Measurements from ENCODE around the gene SLC4A2. TPM values are rescaled to one million over a fixed set of nuclear protein-coding genes. Genes with fewer than 3 reads are reported as not detected.
"Not testable (repeated sequence)": the region's sequence is repeated elsewhere in the genome, so short reads cannot be mapped to it uniquely, and the experiment has no call there.

The SLC4A2 gene
- total RNA-seq, 2 experiments from 2014 or later, result 25.6 to 29.7 TPM

DNA sequence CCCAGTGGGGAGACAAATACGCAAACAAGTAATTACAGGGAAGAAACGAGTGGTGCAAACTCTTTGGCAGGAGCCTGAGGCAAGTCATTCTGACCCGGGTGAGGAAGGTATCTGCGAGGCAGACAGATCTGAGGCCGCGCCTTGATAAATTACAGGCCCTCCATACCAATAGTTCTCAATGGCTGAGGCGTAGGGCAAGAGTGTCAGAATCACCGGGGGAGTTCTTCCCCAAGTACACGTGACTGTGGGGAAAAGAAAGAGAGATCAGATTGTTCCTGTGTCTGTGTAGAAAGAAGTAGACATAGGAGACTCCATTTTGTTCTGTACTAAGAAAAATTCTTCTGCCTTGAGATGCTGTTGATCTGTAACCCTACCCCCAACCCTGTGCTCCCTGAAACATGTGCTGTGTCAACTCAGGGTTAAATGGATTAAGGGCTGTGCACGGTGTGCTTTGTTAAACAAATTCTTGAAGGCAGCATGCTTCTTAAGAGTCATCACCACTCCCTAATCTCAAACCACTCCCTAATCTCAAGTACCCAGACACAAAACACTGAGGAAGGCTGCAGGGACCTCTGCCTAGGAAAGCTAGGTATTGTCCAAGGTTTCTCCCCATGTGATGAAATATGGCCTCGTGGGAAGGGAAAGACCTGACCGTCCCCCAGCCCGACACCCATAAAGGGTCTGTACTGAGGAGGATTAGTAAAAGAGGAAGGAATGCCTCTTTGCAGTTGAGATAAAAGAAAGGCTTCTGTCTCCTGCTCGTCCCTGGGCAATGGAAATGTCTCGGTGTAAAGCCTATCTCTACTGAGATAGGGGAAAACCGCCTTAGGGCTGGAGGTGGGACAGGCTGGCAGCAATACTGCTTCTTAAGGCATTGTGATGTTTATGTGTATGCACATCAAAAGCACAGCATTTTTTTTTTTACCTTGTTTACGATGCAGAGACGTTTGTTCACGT, 32.3 kb upstream of the SLC4A2 start:
- H3K9me3 Mint-ChIP-seq; H3K36me3 Mint-ChIP-seq (ENCODE audit: low read depth); H3K27me3 Mint-ChIP-seq (ENCODE audit: low read depth); DNase-seq; intact Hi-C loops (cut with micrococcal nuclease): not testable (repeated sequence)
- peak overlapping the region; percentile 91 for H3K4me3 Mint-ChIP-seq
- CTCF ChIA-PET, result interaction anchor here (1.1 to 2.7 kb wide), 5 partner anchors 8 to 84 kb away, joined by 3 to 12 read pairs (median 8); no protein-coding TSS in a partner anchor
- H3K27ac Mint-ChIP-seq, result peak overlapping the region; percentile 90
- H3K4me1 Mint-ChIP-seq (ENCODE audit: low read depth), result peaks cover 20% of the 10 kb centered on the region

DNA sequence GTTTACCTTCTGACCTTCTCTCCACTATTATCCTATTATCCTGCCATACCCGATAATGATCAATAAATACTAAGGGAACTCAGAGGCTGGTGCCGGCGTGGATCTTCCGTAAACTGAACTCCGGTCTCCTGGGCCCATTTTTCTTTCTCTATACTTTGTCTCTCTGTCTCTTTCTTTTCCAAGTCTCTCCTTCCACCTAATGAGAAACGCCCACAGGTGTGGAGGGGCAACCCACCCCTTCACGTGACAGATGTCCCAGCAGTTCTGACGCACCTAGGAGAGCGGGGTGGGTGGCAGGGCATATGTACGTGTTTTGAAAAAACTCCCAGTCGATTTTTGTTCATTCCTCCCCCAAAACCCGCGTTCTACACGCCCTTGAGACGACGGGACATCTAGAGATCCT, 31.7 kb upstream of the SLC4A2 start:
- H3K36me3 Mint-ChIP-seq (ENCODE audit: low read depth); H3K9me3 Mint-ChIP-seq; DNase-seq; H3K27me3 Mint-ChIP-seq (ENCODE audit: low read depth): not testable (repeated sequence)
- intact Hi-C loops (cut with micrococcal nuclease), result loop anchor here (1.0 to 2.0 kb wide), 4 partner anchors 31 to 199 kb away; partner anchors contain the start of genes ABCF2 and FASTK
- CTCF ChIA-PET, result interaction anchor here (0.6 to 2.7 kb wide), 5 partner anchors 9 to 270 kb away, joined by 3 to 12 read pairs (median 8); no protein-coding TSS in a partner anchor
- peaks cover 20% of the 10 kb centered on the region for H3K4me1 Mint-ChIP-seq (ENCODE audit: low read depth)
- peak overlapping the region; percentile 90 for H3K27ac Mint-ChIP-seq
- H3K4me3 Mint-ChIP-seq, result peak overlapping the region; percentile 91

- peak within 1 kb of the TSS; percentile 90 for H3K27ac Mint-ChIP-seq
- intact Hi-C loops (cut with micrococcal nuclease), result loop anchor here (1.0 to 2.0 kb wide), 4 partner anchors 30 to 198 kb away; partner anchors contain the start of genes ABCF2 and FASTK
- H3K9me3 Mint-ChIP-seq, result no peaks in the 10 kb centered on the region
- H3K36me3 Mint-ChIP-seq (ENCODE audit: low read depth), result peaks cover 5% of the 10 kb centered on the region
- peak within 1 kb of the TSS; percentile 91 for H3K4me3 Mint-ChIP-seq
- DNase-seq, result peak; percentile 100
- peaks cover 20% of the 10 kb centered on the region for H3K4me1 Mint-ChIP-seq (ENCODE audit: low read depth)
- H3K27me3 Mint-ChIP-seq (ENCODE audit: low read depth), result no peaks in the 10 kb centered on the region
- CTCF ChIA-PET, result interaction anchor here (0.6 to 2.7 kb wide), 5 partner anchors 10 to 270 kb away, joined by 3 to 12 read pairs (median 8); no protein-coding TSS in a partner anchor
Measured at GRCh38 chr7:151028131-151028947, 31.1 kb upstream of the SLC4A2 start, which contains the start of gene ABCB8. ABCB8 (plus strand) TSS chr7:151028450; CDS start chr7:151028516, 66 bp downstream.

GRCh38 chr7:151028948-151029501, 30.4 kb upstream of the SLC4A2 start:
- DNase-seq, result no peak
- H3K27me3 Mint-ChIP-seq (ENCODE audit: low read depth), result no peaks in the 10 kb centered on the region
- H3K4me3 Mint-ChIP-seq, result peak overlapping the region; percentile 91
- intact Hi-C loops (cut with micrococcal nuclease), result loop anchor here (1.0 to 2.0 kb wide), 4 partner anchors 29 to 198 kb away; partner anchors contain the start of genes ABCF2 and FASTK
- H3K36me3 Mint-ChIP-seq (ENCODE audit: low read depth), result peaks cover 5% of the 10 kb centered on the region
- H3K27ac Mint-ChIP-seq, result peak overlapping the region; percentile 90
- H3K4me1 Mint-ChIP-seq (ENCODE audit: low read depth), result peaks cover 20% of the 10 kb centered on the region
- no peaks in the 10 kb centered on the region for H3K9me3 Mint-ChIP-seq
- CTCF ChIA-PET, result interaction anchor here (1.4 to 2.7 kb wide), 2 partner anchors 10 kb away, joined by 8 to 12 read pairs; no protein-coding TSS in a partner anchor

GRCh38 chr7:151031011-151031410, 28.4 kb upstream of the SLC4A2 start:
- no peak for DNase-seq
- Mint-ChIP-seq H3K4me1 (ENCODE audit: low read depth) (peaks cover 20% of the 10 kb centered on the region), H3K4me3 (no peak overlapping the region), H3K36me3 (ENCODE audit: low read depth) (peaks cover 9% of the 10 kb centered on the region), H3K27ac (no peak overlapping the region), H3K9me3 (no peaks in the 10 kb centered on the region), H3K27me3 (ENCODE audit: low read depth) (no peaks in the 10 kb centered on the region)
- intact Hi-C loops (cut with micrococcal nuclease), result no loop called here
- CTCF ChIA-PET, result interaction anchor here (0.6 to 1.0 kb wide), 2 partner anchors 28 to 81 kb away, joined by 4 read pairs; no protein-coding TSS in a partner anchor

- CTCF ChIA-PET, result interaction anchor here (0.6 to 1.1 kb wide), 4 partner anchors 23 to 680 kb away, joined by 3 to 4 read pairs (median 3); no protein-coding TSS in a partner anchor
- intact Hi-C loops (cut with micrococcal nuclease), result no loop called here
- H3K36me3 Mint-ChIP-seq (ENCODE audit: low read depth), result peaks cover 9% of the 10 kb centered on the region
- H3K27ac Mint-ChIP-seq, result no peak overlapping the region
- no peak for DNase-seq
- no peaks in the 10 kb centered on the region for H3K9me3 Mint-ChIP-seq
- no peaks in the 10 kb centered on the region for H3K27me3 Mint-ChIP-seq (ENCODE audit: low read depth)
- no peak overlapping the region for H3K4me3 Mint-ChIP-seq
- peaks cover 10% of the 10 kb centered on the region for H3K4me1 Mint-ChIP-seq (ENCODE audit: low read depth)
Measured at GRCh38 chr7:151032936-151033863, 26.2 kb upstream of the SLC4A2 start.

- H3K9me3 Mint-ChIP-seq, result no peaks in the 10 kb centered on the region
- intact Hi-C loops (cut with micrococcal nuclease), result no loop called here
Measured at GRCh38 chr7:151033864-151034249, 25.5 kb upstream of the SLC4A2 start.

GRCh38 chr7:151034312-151035025, 24.9 kb upstream of the SLC4A2 start:
- intact Hi-C loops (cut with micrococcal nuclease), result no loop called here
- CTCF ChIA-PET, result interaction anchor here (1.1 to 2.3 kb wide), 2 partner anchors 16 to 76 kb away, joined by 3 to 4 read pairs; no protein-coding TSS in a partner anchor
- Mint-ChIP-seq H3K27ac (no peak overlapping the region), H3K4me1 (ENCODE audit: low read depth) (peaks cover 14% of the 10 kb centered on the region), H3K4me3 (no peak overlapping the region), H3K27me3 (ENCODE audit: low read depth) (no peaks in the 10 kb centered on the region), H3K9me3 (no peaks in the 10 kb centered on the region), H3K36me3 (ENCODE audit: low read depth) (peaks cover 7% of the 10 kb centered on the region)
- no peak for DNase-seq

More at GRCh38 chr7:151033864-151034249, 25.5 kb upstream of the SLC4A2 start:
- CTCF ChIA-PET, result interaction anchor here (1.1 kb wide), 1 partner anchor 77 kb away, joined by 3 read pairs; no protein-coding TSS in a partner anchor
- no peaks in the 10 kb centered on the region for H3K27me3 Mint-ChIP-seq (ENCODE audit: low read depth)
- H3K4me3 Mint-ChIP-seq, result no peak overlapping the region
- no peak overlapping the region for H3K27ac Mint-ChIP-seq
- peaks cover 7% of the 10 kb centered on the region for H3K36me3 Mint-ChIP-seq (ENCODE audit: low read depth)
- peaks cover 12% of the 10 kb centered on the region for H3K4me1 Mint-ChIP-seq (ENCODE audit: low read depth)
- no peak for DNase-seq

DNA sequence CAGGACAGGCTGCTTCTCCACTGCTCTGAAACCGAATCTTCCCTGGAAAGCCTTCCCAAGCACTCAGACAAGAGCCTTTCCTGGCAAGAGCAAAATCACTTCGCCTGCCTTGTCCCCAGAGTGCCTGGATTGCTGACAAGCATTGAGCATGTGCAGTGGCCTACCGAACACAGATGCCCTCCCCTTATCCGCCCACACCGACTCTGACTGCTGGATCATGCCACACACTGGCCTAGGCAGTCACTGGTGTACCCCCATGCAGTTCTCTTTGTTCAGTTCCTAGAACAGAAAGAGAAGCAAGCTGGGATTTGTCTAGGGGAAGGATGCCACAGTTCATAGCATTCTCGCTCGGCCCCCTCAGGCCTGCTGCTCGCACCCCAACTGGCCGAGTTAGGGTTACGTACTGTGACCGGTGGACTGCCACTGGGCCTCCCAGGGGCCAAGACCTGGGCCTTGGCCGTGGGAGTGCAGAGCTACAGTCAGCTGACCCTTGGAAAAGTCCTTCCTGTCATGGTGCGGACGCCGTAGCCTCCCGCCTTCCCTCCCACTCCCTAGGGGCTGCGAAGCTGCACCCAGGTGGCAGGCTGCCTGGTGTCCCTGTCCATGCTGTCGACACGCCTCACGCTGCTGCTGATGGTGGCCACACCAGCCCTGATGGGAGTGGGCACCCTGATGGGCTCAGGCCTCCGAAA, 24.2 kb upstream of the SLC4A2 start:
- no peaks in the 10 kb centered on the region for H3K27me3 Mint-ChIP-seq (ENCODE audit: low read depth)
- DNase-seq, result no peak
- H3K9me3 Mint-ChIP-seq, result no peaks in the 10 kb centered on the region
- H3K4me1 Mint-ChIP-seq (ENCODE audit: low read depth), result peaks cover 16% of the 10 kb centered on the region
- H3K4me3 Mint-ChIP-seq, result no peak overlapping the region
- CTCF ChIA-PET, result interaction anchor here (2.3 kb wide), 1 partner anchor 17 kb away, joined by 4 read pairs; no protein-coding TSS in a partner anchor
- H3K36me3 Mint-ChIP-seq (ENCODE audit: low read depth), result peaks cover 4% of the 10 kb centered on the region
- no peak overlapping the region for H3K27ac Mint-ChIP-seq
- intact Hi-C loops (cut with micrococcal nuclease), result no loop called here

DNA sequence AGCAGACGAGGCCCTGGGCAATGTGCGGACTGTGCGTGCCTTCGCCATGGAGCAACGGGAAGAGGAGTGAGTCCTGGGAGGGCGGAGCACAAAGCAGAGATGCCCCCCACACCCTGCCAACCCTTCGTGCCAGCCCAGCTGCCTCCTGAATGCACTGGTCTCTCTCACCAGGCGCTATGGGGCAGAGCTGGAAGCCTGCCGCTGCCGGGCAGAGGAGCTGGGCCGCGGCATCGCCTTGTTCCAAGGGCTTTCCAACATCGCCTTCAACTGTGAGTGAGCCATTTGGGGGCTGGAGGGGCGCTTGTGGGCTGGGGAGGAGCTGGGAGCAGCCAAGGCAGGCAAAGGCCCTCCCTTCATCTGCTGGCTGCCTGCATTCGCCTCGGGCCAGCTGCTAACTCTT, 23.5 kb upstream of the SLC4A2 start:
- no peaks in the 10 kb centered on the region for H3K9me3 Mint-ChIP-seq
- peaks cover 4% of the 10 kb centered on the region for H3K36me3 Mint-ChIP-seq (ENCODE audit: low read depth)
- H3K27me3 Mint-ChIP-seq (ENCODE audit: low read depth), result no peaks in the 10 kb centered on the region
- DNase-seq, result no peak
- CTCF ChIA-PET, result interaction anchor here (2.3 kb wide), 1 partner anchor 17 kb away, joined by 4 read pairs; no protein-coding TSS in a partner anchor
- no peak overlapping the region for H3K27ac Mint-ChIP-seq
- no peak overlapping the region for H3K4me3 Mint-ChIP-seq
- intact Hi-C loops (cut with micrococcal nuclease), result no loop called here
- H3K4me1 Mint-ChIP-seq (ENCODE audit: low read depth), result peaks cover 16% of the 10 kb centered on the region

Data from activated naive CD4-positive, alpha-beta T cell treated with anti-CD3 and anti-CD28 coated beads for 36 hours (primary cell).